HEK293T (cell line): ENCODE data around the gene MT3.

Experiments used
- CTCF ChIA-PET: fragments of 350-600 bp; formaldehyde crosslinking; extraction: SDS; loops from one replicate; lab custom pipeline; 2021; ENCODE audit warnings: antibody characterized with exemption, inconsistent platforms; lab: Yijun Ruan, JAX
- POLR2A ChIA-PET: fragments of 350-600 bp; formaldehyde crosslinking; extraction: SDS; loops from one replicate; lab custom pipeline; 2020; ENCODE audit warnings: antibody characterized with exemption, inconsistent platforms; lab: Yijun Ruan, JAX
- DNase-seq: peaks from one replicate; pipeline ENCODE4 v3.0.0; 2012; ENCODE audit warnings: mixed read lengths; ENCODE audit errors: extremely low spot score
- ARNT ChIP-seq: fragments of 450-650 bp; IDR thresholded peaks from 2 replicates; pipeline ENCODE4 v1.6.1; 2017; ENCODE audit warnings: mild to moderate bottlenecking
- BHLHE40 ChIP-seq: fragments of 450-650 bp; IDR thresholded peaks from 2 replicates; pipeline ENCODE4 v1.6.1; 2016; ENCODE audit warnings: mild to moderate bottlenecking, moderate library complexity, borderline replicate concordance
- CTBP1 ChIP-seq: fragments of 450-650 bp; IDR thresholded peaks from 2 replicates; pipeline ENCODE4 v1.6.1; 2016; ENCODE audit warnings: borderline replicate concordance
- ELF4 ChIP-seq: fragments of 450-650 bp; IDR thresholded peaks from 2 replicates; pipeline ENCODE4 v1.6.1; 2017; ENCODE audit warnings: antibody characterized with exemption
- FOXA1 ChIP-seq: fragments of 450-650 bp; IDR thresholded peaks from 2 replicates; pipeline ENCODE4 v1.6.1; 2016; ENCODE audit warnings: mild to moderate bottlenecking
- FOXK2 ChIP-seq: fragments of 450-650 bp; IDR thresholded peaks from 2 replicates; pipeline ENCODE4 v1.6.1; 2016; ENCODE audit warnings: mild to moderate bottlenecking
- FOXM1 ChIP-seq: fragments of 450-650 bp; IDR thresholded peaks from 2 replicates; pipeline ENCODE4 v1.6.1; 2017; ENCODE audit warnings: mild to moderate bottlenecking, borderline replicate concordance
- HDGF ChIP-seq: fragments of 450-650 bp; IDR thresholded peaks from 2 replicates; pipeline ENCODE4 v1.6.1; 2017; ENCODE audit warnings: antibody characterized with exemption, borderline replicate concordance
- L3MBTL2 ChIP-seq: fragments of 450-650 bp; conservative IDR thresholded peaks from 2 replicates; pipeline ENCODE4 v1.6.1; 2016; ENCODE audit warnings: mild to moderate bottlenecking
- LEF1 ChIP-seq: fragments of 450-650 bp; IDR thresholded peaks from 2 replicates; pipeline ENCODE4 v1.6.1; 2017; ENCODE audit warnings: mild to moderate bottlenecking, borderline replicate concordance
- NFRKB ChIP-seq: fragments of 450-650 bp; IDR thresholded peaks from 2 replicates; pipeline ENCODE4 v1.6.1; 2016; ENCODE audit warnings: mild to moderate bottlenecking, moderate library complexity
- PKNOX1 ChIP-seq: fragments of 450-650 bp; IDR thresholded peaks from 2 replicates; pipeline ENCODE4 v1.6.1; 2016
- SP1 ChIP-seq: fragments of 450-650 bp; IDR thresholded peaks from 2 replicates; pipeline ENCODE4 v1.6.1; 2017
- SUZ12 ChIP-seq: fragments of 450-650 bp; IDR thresholded peaks from 2 replicates; pipeline ENCODE4 v1.6.1; 2016; ENCODE audit warnings: mild to moderate bottlenecking
- TARDBP ChIP-seq: fragments of 450-650 bp; IDR thresholded peaks from 2 replicates; pipeline ENCODE4 v1.6.1; 2016
- ZNF384 ChIP-seq: fragments of 450-650 bp; IDR thresholded peaks from 2 replicates; pipeline ENCODE4 v1.6.1; 2016

Gene MT3

GRCh38 chr16:56559109-56559508 is 30.2 kb upstream of the MT3 start:
- no peak for DNase-seq
- ChIA-PET CTCF (no interaction called here), POLR2A (no interaction called here)
- TF ChIP-seq FOXM1 (no peak), SP1 (no peak), NFRKB (no peak), TARDBP (no peak), ELF4 (no peak)

- no peak for TF ChIP-seq ZNF384
- TF ChIP-seq ARNT: no peak
- no peak for TF ChIP-seq SUZ12
- no peak for TF ChIP-seq ELF4
- no peak for TF ChIP-seq HDGF
- no peak for TF ChIP-seq BHLHE40
- TF ChIP-seq SP1: no peak
- TF ChIP-seq FOXK2: no peak
- TF ChIP-seq NFRKB: no peak
- no peak for TF ChIP-seq CTBP1
- no peak for TF ChIP-seq LEF1
- TF ChIP-seq PKNOX1: no peak
- ChIA-PET CTCF (no interaction called here), POLR2A (no interaction called here)
Measured at GRCh38 chr16:56560447-56560846, 28.9 kb upstream of the MT3 start.

GRCh38 chr16:56561126-56561525 is 28.2 kb upstream of the MT3 start:
- ChIA-PET CTCF (no interaction called here), POLR2A (no interaction called here)
- DNase-seq: no peak
- TF ChIP-seq SP1 (no peak), L3MBTL2 (no peak), ELF4 (no peak), CTBP1 (no peak), PKNOX1 (no peak), ARNT (no peak), TARDBP (no peak), FOXK2 (no peak), NFRKB (no peak), ZNF384 (no peak)

More at GRCh38 chr16:56560447-56560846, 28.9 kb upstream of the MT3 start:
- no peak for DNase-seq

- ChIA-PET CTCF (no interaction called here), POLR2A (no interaction called here)
Measured at GRCh38 chr16:56564793-56565477, 24.4 kb upstream of the MT3 start, which contains the start of gene MT4. MT4 (plus strand) TSS chr16:56565073; CDS start chr16:56565129, 56 bp downstream.

GRCh38 chr16:56569971-56570370 is 19.4 kb upstream of the MT3 start:
- DNase-seq: no peak
- ChIA-PET POLR2A (no interaction called here), CTCF (no interaction called here)
- TF ChIP-seq CTBP1 (no peak), SP1 (no peak), SUZ12 (no peak), HDGF (no peak), ZNF384 (no peak), TARDBP (no peak), LEF1 (no peak), L3MBTL2 (no peak), FOXA1 (no peak), BHLHE40 (no peak), ARNT (no peak), NFRKB (no peak), FOXK2 (no peak), PKNOX1 (no peak), FOXM1 (no peak)

More at GRCh38 chr16:56564793-56565477, 24.4 kb upstream of the MT3 start, which contains the start of gene MT4:
- no peak for TF ChIP-seq FOXK2
- no peak for TF ChIP-seq LEF1
- TF ChIP-seq HDGF: no peak
- TF ChIP-seq FOXM1: no peak
- TF ChIP-seq ZNF384: no peak
- TF ChIP-seq SP1: no peak
- no peak for TF ChIP-seq TARDBP
- no peak for TF ChIP-seq BHLHE40
- no peak for TF ChIP-seq ARNT
- no peak for TF ChIP-seq ELF4
- TF ChIP-seq CTBP1: no peak
- no peak for TF ChIP-seq FOXA1
- TF ChIP-seq L3MBTL2: no peak
- no peak for TF ChIP-seq SUZ12
- TF ChIP-seq NFRKB: no peak
- no peak for TF ChIP-seq PKNOX1
- DNase-seq: no peak

GRCh38 chr16:56571525-56571924 is 17.8 kb upstream of the MT3 start:
- no peak for DNase-seq
- TF ChIP-seq SP1: no peak
- no peak for TF ChIP-seq SUZ12
- no peak for TF ChIP-seq L3MBTL2
- no peak for TF ChIP-seq LEF1
- TF ChIP-seq ELF4: no peak
- TF ChIP-seq ARNT: no peak
- TF ChIP-seq FOXA1: no peak
- no peak for TF ChIP-seq PKNOX1
- TF ChIP-seq FOXM1: no peak
- no peak for TF ChIP-seq CTBP1
- no peak for TF ChIP-seq NFRKB
- TF ChIP-seq HDGF: no peak
- TF ChIP-seq BHLHE40: no peak
- TF ChIP-seq FOXK2: no peak
- TF ChIP-seq TARDBP: no peak
- no peak for TF ChIP-seq ZNF384
- POLR2A ChIA-PET: no interaction called here
- CTCF ChIA-PET: no interaction called here
